Right lung (tissue), 5 donors: ENCODE results near the gene CCDC144A. TPM values are rescaled to one million over a fixed set of nuclear protein-coding genes. Genes with fewer than 3 reads are reported as not detected.
"Not testable (repeated sequence)": the region's sequence is repeated elsewhere in the genome, so short reads cannot be mapped to it uniquely, and the experiment has no call there.

Experiments used
- DNase-seq, 2 donors: peaks; one replicate each; pipeline ENCODE4 v3.0.0-alpha.2; 2013
- polyA plus RNA-seq, 5 donors: library from polyadenylated mRNA; unstranded; fragments of 120-200 nt; gene quantifications; one replicate each; pipeline versions ENCODE4 v1.2.1 to v1.2.3, GENCODE V29; 2013; ENCODE audit warnings: inconsistent platforms in 1 of 5, low replicate concordance in 1 of 5; ENCODE audit not compliant: insufficient read length in 5 of 5, insufficient read depth in 1 of 5

The CCDC144A gene
- polyA plus RNA-seq, 5 donors = 0.89 to 28.9 (median 12.1) TPM

GRCh38 chr17:16750515-16750914, 60.5 kb downstream of the CCDC144A start:
- DNase-seq = not testable (repeated sequence)

- peak in 1 of 2 donors; percentile 3 for DNase-seq
Measured at GRCh38 chr17:16751224-16751923, 61.3 kb downstream of the CCDC144A start.

GRCh38 chr17:16751924-16752287, 61.9 kb downstream of the CCDC144A start:
- DNase-seq = not testable (repeated sequence)

GRCh38 chr17:16757520-16757919, 67.5 kb downstream of the CCDC144A start:
- DNase-seq = not testable (repeated sequence)

- not testable (repeated sequence) for DNase-seq
Measured at GRCh38 chr17:16758177-16758576, 68.1 kb downstream of the CCDC144A start.

GRCh38 chr17:16768290-16769175, 78.5 kb downstream of the CCDC144A start:
- not testable (repeated sequence) for DNase-seq

- not testable (repeated sequence) for DNase-seq
Measured at GRCh38 chr17:16772394-16773145, 82.5 kb downstream of the CCDC144A start.

GRCh38 chr17:16773146-16773522, 83.1 kb downstream of the CCDC144A start:
- DNase-seq = not testable (repeated sequence)

GRCh38 chr17:16787851-16788250, 97.8 kb downstream of the CCDC144A start:
- DNase-seq = not testable (repeated sequence)

- DNase-seq = not testable (repeated sequence)
Measured at GRCh38 chr17:16788889-16789536, 99.0 kb downstream of the CCDC144A start.

- DNase-seq = not testable (repeated sequence)
Measured at GRCh38 chr17:16789622-16790021, 99.6 kb downstream of the CCDC144A start.

GRCh38 chr17:16790313-16790871, 100.4 kb downstream of the CCDC144A start:
- DNase-seq = not testable (repeated sequence)

GRCh38 chr17:16794215-16794614, 104.2 kb downstream of the CCDC144A start:
- DNase-seq = not testable (repeated sequence)

- not testable (repeated sequence) for DNase-seq
Measured at GRCh38 chr17:16795894-16796293, 105.9 kb downstream of the CCDC144A start.

GRCh38 chr17:16804851-16805250, 114.8 kb downstream of the CCDC144A start:
- not testable (repeated sequence) for DNase-seq

- not testable (repeated sequence) for DNase-seq
Measured at GRCh38 chr17:16806599-16806998, 116.6 kb downstream of the CCDC144A start.

GRCh38 chr17:16807620-16808019, 117.6 kb downstream of the CCDC144A start:
- not testable (repeated sequence) for DNase-seq

GRCh38 chr17:16810236-16810635, 120.2 kb downstream of the CCDC144A start:
- not testable (repeated sequence) for DNase-seq

- not testable (repeated sequence) for DNase-seq
Measured at GRCh38 chr17:16812126-16812525, 122.1 kb downstream of the CCDC144A start.

- DNase-seq = no peak
Measured at GRCh38 chr17:16814439-16814838, 124.4 kb downstream of the CCDC144A start.

GRCh38 chr17:16817201-16817600, 127.2 kb downstream of the CCDC144A start:
- DNase-seq = no peak
